Panc1 (cell line): Measurements from ENCODE around the gene FGD4. TPM values are rescaled to one million over a fixed set of nuclear protein-coding genes. Genes with fewer than 3 reads are reported as not detected.

Experiments
- ATAC-seq: fragments of 200-7000 bp; cut with Tn5 transposase; 2 replicates; pipeline ENCODE4 v1.9.1; 2020; ENCODE audit warnings: mild to moderate bottlenecking, moderate library complexity
- BruUV-seq: library from RNA; stranded (reverse); fragments of 400-500 nt; replicated peaks from 2 replicates; lab custom pipeline; 2021; lab: Mats Ljungman, UMichigan
- CTCF ChIA-PET: fragments of 300-600 bp; sonication (Branson Sonifier 250); formaldehyde crosslinking; loops from one replicate; lab custom pipeline; 2022; ENCODE audit warnings: antibody characterized with exemption; lab: Charles Lee
- POLR2A ChIA-PET: fragments of 300-600 bp; sonication (Branson Sonifier 250); formaldehyde crosslinking; loops from one replicate; lab custom pipeline; 2022; ENCODE audit warnings: antibody characterized with exemption; lab: Charles Lee
- DNase-seq: peaks from one replicate; pipeline ENCODE4 v3.0.0-alpha.2; 2010; ENCODE audit warnings: low read depth, low spot score
- H3K27ac ChIP-seq: 2 replicates; pipeline ENCODE4 v1.5.1; 2011; ENCODE audit warnings: mild to moderate bottlenecking, low read length, inconsistent platforms
- H3K27me3 ChIP-seq: fragments of 200-500 bp; sonication (Bioruptor generic); 2 replicates; pipeline ENCODE4 v1.6.0; 2014; ENCODE audit warnings: low read length, inconsistent platforms; ENCODE audit not compliant: control insufficient read depth, insufficient read depth
- H3K36me3 ChIP-seq: fragments of 200-500 bp; sonication (Bioruptor generic); 2 replicates; pipeline ENCODE4 v1.5.1; 2014; ENCODE audit warnings: inconsistent platforms, mild to moderate bottlenecking, low read length, moderate library complexity; ENCODE audit not compliant: control insufficient read depth, insufficient read depth
- H3K4me1 ChIP-seq: 2 replicates; pipeline ENCODE4 v1.5.1; 2011; ENCODE audit warnings: inconsistent platforms, mild to moderate bottlenecking, low read length, moderate library complexity; ENCODE audit not compliant: control insufficient read depth, insufficient read depth
- H3K4me3 ChIP-seq, 2 experiments: 2 replicates each; pipeline ENCODE4 v1.5.1; 2011 to 2012; ENCODE audit warnings: low read depth in 2 of 2, low read length in 2 of 2, mild to moderate bottlenecking in 2 of 2, inconsistent platforms in 1 of 2, moderate library complexity in 1 of 2
- H3K9me3 ChIP-seq: fragments of 200-500 bp; sonication (Bioruptor generic); 2 replicates; pipeline ENCODE4 v1.5.1; 2014; ENCODE audit warnings: low read depth, mild to moderate bottlenecking, inconsistent platforms, low read length, moderate library complexity; ENCODE audit not compliant: control insufficient read depth, insufficient read depth
- POLR2AphosphoS5 ChIP-seq: IDR thresholded peaks from 2 replicates; pipeline ENCODE4 v1.6.1; 2012; ENCODE audit warnings: mild to moderate bottlenecking, low read depth, low read length, moderate library complexity
- SIN3A ChIP-seq: IDR thresholded peaks from 2 replicates; pipeline ENCODE4 v1.6.1; 2012; ENCODE audit warnings: low read depth, mild to moderate bottlenecking, low read length, moderate library complexity, borderline replicate concordance; ENCODE audit not compliant: insufficient read depth
- TCF7L2 ChIP-seq: IDR thresholded peaks from 2 replicates; pipeline ENCODE4 v1.6.1; 2011; ENCODE audit warnings: mild to moderate bottlenecking, low read depth, low read length, inconsistent platforms
- in situ Hi-C: cut with HindIII; loops from 2 replicates; pipeline ENCODE4 v1.10.0; 2016; ENCODE audit warnings: low sequenced_read_pairs, low pct_unique_long_range_greater_than_20kb
- intact Hi-C: fragments of 100-400 bp; cut with micrococcal nuclease; formaldehyde crosslinking; loops from one replicate; pipeline ENCODE4 v1.10.0; 2022; ENCODE audit not compliant: unreplicated experiment
- total RNA-seq: library from RNA; stranded (reverse); gene quantifications from one replicate; pipeline ENCODE4 v1.2.1, GENCODE V29; 2021; ENCODE audit not compliant: unreplicated experiment
- TF ChIP-seq, protein P1 (sequence below): fragments of 450-650 bp; IDR thresholded peaks from 2 replicates; pipeline ENCODE4 v1.5.1; 2017; ENCODE audit warnings: mild to moderate bottlenecking
- TF ChIP-seq, protein P2 (sequence below), 2 experiments: IDR thresholded peaks; 2 replicates each; pipeline ENCODE4 v1.6.1; 2011 to 2012; ENCODE audit warnings: low read depth in 2 of 2, control low read depth in 1 of 2, low read length in 1 of 2, mild to moderate bottlenecking in 1 of 2, moderate library complexity in 1 of 2; ENCODE audit not compliant: insufficient read depth in 1 of 2

Gene FGD4
- total RNA-seq, 1 experiment from 2014 or later, result 5.0 TPM

DNA sequence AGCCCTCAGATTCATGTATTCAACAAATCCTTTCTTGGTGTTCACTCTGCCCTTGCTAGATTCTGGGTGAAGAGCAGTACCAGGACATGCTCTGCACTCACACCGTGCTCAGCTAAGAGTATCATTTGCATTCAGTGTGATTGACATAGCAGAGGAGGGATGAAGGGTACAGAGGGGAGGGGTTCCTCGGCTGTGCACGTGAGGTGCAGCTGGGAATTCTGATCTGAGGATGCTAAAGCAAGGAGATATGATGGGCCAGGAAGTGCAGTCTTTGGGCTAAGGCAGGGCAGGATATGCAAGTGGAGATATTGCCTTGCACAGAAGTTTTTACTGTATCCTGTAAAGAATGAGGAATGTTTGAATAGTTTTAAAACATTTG, 108.6 kb downstream of the FGD4 start:
- intact Hi-C loops, result no loop called here
- Histone ChIP-seq H3K36me3 (no peaks in the 10 kb centered on the region), H3K4me3 (no peak overlapping the region), H3K4me1 (no peaks in the 10 kb centered on the region), H3K27ac (no peak overlapping the region), H3K27me3 (no peaks in the 10 kb centered on the region; the same call in 1 of the 2 replicates), H3K9me3 (no peaks in the 10 kb centered on the region)
- ChIA-PET CTCF (no interaction called here), POLR2A (interaction anchor here (0.5 kb wide), 1 partner anchor 447 kb away, joined by 7 read pairs; no protein-coding TSS in a partner anchor)
- no peak for ATAC-seq
- BruUV-seq, result no TSS peak
- in situ Hi-C loops, result no loop called here
- DNase-seq, result no peak
- TF ChIP-seq TCF7L2 (no peak), SIN3A (no peak), POLR2AphosphoS5 (no peak)
- TF ChIP-seq, protein P1, sequence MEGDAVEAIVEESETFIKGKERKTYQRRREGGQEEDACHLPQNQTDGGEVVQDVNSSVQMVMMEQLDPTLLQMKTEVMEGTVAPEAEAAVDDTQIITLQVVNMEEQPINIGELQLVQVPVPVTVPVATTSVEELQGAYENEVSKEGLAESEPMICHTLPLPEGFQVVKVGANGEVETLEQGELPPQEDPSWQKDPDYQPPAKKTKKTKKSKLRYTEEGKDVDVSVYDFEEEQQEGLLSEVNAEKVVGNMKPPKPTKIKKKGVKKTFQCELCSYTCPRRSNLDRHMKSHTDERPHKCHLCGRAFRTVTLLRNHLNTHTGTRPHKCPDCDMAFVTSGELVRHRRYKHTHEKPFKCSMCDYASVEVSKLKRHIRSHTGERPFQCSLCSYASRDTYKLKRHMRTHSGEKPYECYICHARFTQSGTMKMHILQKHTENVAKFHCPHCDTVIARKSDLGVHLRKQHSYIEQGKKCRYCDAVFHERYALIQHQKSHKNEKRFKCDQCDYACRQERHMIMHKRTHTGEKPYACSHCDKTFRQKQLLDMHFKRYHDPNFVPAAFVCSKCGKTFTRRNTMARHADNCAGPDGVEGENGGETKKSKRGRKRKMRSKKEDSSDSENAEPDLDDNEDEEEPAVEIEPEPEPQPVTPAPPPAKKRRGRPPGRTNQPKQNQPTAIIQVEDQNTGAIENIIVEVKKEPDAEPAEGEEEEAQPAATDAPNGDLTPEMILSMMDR, result no peak
- TF ChIP-seq, protein P2, sequence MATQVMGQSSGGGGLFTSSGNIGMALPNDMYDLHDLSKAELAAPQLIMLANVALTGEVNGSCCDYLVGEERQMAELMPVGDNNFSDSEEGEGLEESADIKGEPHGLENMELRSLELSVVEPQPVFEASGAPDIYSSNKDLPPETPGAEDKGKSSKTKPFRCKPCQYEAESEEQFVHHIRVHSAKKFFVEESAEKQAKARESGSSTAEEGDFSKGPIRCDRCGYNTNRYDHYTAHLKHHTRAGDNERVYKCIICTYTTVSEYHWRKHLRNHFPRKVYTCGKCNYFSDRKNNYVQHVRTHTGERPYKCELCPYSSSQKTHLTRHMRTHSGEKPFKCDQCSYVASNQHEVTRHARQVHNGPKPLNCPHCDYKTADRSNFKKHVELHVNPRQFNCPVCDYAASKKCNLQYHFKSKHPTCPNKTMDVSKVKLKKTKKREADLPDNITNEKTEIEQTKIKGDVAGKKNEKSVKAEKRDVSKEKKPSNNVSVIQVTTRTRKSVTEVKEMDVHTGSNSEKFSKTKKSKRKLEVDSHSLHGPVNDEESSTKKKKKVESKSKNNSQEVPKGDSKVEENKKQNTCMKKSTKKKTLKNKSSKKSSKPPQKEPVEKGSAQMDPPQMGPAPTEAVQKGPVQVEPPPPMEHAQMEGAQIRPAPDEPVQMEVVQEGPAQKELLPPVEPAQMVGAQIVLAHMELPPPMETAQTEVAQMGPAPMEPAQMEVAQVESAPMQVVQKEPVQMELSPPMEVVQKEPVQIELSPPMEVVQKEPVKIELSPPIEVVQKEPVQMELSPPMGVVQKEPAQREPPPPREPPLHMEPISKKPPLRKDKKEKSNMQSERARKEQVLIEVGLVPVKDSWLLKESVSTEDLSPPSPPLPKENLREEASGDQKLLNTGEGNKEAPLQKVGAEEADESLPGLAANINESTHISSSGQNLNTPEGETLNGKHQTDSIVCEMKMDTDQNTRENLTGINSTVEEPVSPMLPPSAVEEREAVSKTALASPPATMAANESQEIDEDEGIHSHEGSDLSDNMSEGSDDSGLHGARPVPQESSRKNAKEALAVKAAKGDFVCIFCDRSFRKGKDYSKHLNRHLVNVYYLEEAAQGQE (IDR thresholded peaks at IDR 0.05; ENCODE audit: insufficient read depth in 1 of 2, low read depth in 2 of 2, low read length in 1 of 2), result no peak

DNA sequence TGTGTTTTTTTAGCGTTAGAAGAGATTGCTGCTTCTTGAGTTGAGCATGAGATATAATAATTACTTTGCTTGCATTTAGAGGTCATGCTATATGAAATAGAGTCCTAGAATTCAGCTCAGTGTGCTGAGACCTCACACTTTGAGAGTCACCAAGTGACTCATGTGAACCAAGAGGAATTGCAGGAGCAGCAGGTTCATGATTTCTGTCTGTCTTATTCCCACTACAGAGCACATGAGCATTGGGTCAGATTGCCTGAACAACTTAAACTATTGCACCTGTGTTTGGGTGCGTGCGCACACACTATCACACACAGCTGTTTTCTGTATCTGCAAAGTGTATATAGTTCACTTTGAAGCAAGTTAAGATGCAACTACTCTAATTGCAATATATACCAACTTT, 109.3 kb downstream of the FGD4 start:
- DNase-seq (no peak), ATAC-seq (no peak)
- Histone ChIP-seq H3K27me3 (peaks cover 1% of the 10 kb centered on the region; the same call in 1 of the 2 replicates), H3K36me3 (no peaks in the 10 kb centered on the region), H3K4me3 (no peak overlapping the region), H3K9me3 (no peaks in the 10 kb centered on the region), H3K4me1 (no peaks in the 10 kb centered on the region), H3K27ac (no peak overlapping the region)
- in situ Hi-C loops (no loop called here), intact Hi-C loops (no loop called here)
- TF ChIP-seq POLR2AphosphoS5 (no peak), TCF7L2 (no peak), SIN3A (no peak)
- TF ChIP-seq, protein P2 (IDR thresholded peaks at IDR 0.05; ENCODE audit: insufficient read depth in 1 of 2, low read depth in 2 of 2, low read length in 1 of 2), result no peak
- TF ChIP-seq, protein P1, result no peak
- ChIA-PET CTCF (no interaction called here), POLR2A (no interaction called here)
- no TSS peak for BruUV-seq
